AG09309 (cell line): ENCODE results near the gene RNF224.

Experiments used
- DNase-seq: peaks from one replicate; pipeline ENCODE4 v3.0.0-alpha.2; 2010; ENCODE audit warnings: low read depth
- H3K4me3 ChIP-seq: 2 replicates; pipeline ENCODE4 v1.5.1; 2011; ENCODE audit warnings: mild to moderate bottlenecking, low read depth, low read length, moderate library complexity; ENCODE audit not compliant: control insufficient read depth
- TF ChIP-seq, protein P1 (sequence below): IDR thresholded peaks from 2 replicates; pipeline ENCODE4 v1.5.1; 2011; ENCODE audit warnings: mild to moderate bottlenecking, low read depth, low read length, inconsistent platforms; ENCODE audit not compliant: insufficient read depth, control insufficient read depth; ENCODE audit errors: missing control alignments

Gene RNF224

DNA sequence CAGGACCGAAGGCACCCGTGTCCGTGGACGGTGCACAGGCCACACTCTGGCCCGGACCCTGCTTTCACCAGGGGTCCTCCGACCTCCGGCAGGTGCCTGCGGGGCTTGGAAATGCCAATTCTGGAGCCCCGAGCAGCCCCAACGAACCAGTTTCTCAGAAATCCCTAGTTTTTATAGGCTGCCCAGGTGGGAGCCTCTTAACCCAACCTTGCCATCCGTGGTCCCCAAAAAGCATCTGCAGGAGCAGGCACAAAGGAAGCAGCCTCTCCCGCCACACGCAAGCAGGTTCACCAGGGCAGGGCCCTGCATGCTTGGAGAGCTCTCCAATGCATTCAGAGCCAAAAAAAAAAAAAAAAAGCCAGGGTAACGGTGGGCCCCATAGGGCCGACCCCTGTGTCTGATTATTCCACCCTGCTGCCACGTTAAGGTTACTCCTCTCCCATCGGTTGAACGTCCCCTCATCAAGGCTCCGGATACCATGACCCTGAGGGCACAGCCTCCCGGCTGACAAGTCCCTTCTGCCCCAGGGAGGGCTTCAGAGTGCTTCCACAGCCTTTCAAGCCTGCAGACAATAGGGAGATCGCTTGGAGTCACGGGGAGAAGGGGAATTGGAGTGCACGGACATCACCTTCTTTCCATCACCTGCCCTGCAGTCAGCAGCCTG is 26.0 kb upstream of the RNF224 start:
- peak overlapping the region; percentile 57 for H3K4me3 ChIP-seq
- TF ChIP-seq, protein P1, sequence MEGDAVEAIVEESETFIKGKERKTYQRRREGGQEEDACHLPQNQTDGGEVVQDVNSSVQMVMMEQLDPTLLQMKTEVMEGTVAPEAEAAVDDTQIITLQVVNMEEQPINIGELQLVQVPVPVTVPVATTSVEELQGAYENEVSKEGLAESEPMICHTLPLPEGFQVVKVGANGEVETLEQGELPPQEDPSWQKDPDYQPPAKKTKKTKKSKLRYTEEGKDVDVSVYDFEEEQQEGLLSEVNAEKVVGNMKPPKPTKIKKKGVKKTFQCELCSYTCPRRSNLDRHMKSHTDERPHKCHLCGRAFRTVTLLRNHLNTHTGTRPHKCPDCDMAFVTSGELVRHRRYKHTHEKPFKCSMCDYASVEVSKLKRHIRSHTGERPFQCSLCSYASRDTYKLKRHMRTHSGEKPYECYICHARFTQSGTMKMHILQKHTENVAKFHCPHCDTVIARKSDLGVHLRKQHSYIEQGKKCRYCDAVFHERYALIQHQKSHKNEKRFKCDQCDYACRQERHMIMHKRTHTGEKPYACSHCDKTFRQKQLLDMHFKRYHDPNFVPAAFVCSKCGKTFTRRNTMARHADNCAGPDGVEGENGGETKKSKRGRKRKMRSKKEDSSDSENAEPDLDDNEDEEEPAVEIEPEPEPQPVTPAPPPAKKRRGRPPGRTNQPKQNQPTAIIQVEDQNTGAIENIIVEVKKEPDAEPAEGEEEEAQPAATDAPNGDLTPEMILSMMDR = no peak
- DNase-seq = no peak

- no peak overlapping the region for H3K4me3 ChIP-seq
- TF ChIP-seq, protein P1 = no peak
- no peak for DNase-seq
Measured at GRCh38 chr9:137202966-137203365, 24.3 kb upstream of the RNF224 start.

DNA sequence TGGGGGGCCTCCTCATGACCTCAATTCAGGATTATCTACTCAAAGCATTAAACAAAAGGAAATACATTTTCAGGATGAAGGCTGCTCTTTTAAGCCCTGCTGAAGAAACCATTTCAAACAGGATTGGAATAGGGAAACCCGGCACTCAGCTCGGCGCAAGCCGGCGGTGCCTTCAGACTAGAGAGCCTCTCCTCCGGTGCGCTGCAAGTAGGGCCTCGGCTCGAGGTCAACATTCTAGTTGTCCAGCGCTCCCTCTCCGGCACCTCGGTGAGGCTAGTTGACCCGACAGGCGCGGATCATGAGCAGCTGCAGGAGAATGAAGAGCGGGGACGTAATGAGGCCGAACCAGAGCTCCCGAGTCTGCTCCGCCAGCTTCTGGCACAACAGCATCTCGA is 22.6 kb upstream of the RNF224 start:
- TF ChIP-seq, protein P1 = no peak
- H3K4me3 ChIP-seq = peak overlapping the region; percentile 81
- DNase-seq = no peak

GRCh38 chr9:137205126-137206069 is 21.9 kb upstream of the RNF224 start, which contains the start of the genes NDOR1 and TMEM203:
Gene NDOR1, plus strand, starts transcription at chr9:137205700. Its CDS starts 78 bp downstream, at chr9:137205778.
Gene TMEM203, minus strand, starts transcription at chr9:137205648. Its CDS starts 234 bp downstream, at chr9:137205414.
- no peak for DNase-seq
- peak within 1 kb of the TSS; percentile 81 for H3K4me3 ChIP-seq
- TF ChIP-seq, protein P1 = no peak

GRCh38 chr9:137206602-137207001 is 20.7 kb upstream of the RNF224 start:
- TF ChIP-seq, protein P1 = no peak
- no peak for DNase-seq

GRCh38 chr9:137211532-137211931 is 15.8 kb upstream of the RNF224 start:
- no peak overlapping the region for H3K4me3 ChIP-seq
- DNase-seq = no peak
- TF ChIP-seq, protein P1 = no peak

More at GRCh38 chr9:137206602-137207001, 20.7 kb upstream of the RNF224 start:
- H3K4me3 ChIP-seq = peak overlapping the region; percentile 81; the same call in 1 of the 2 replicates
